IMR-90 (cell line): ENCODE measurements around the gene FGGY. TPM values are rescaled to one million over a fixed set of nuclear protein-coding genes. Genes with fewer than 3 reads are reported as not detected.
A peak's percentile ranks its signal among the peaks of the same experiment; 100 is the strongest.

Source experiments
- ATAC-seq: fragments of 200-7000 bp; cut with Tn5 transposase; 2 replicates; pipeline ENCODE4 v1.9.1; 2020; ENCODE audit warnings: low read depth, mild to moderate bottlenecking, moderate library complexity
- BruUV-seq: library from RNA; stranded (reverse); fragments of 400-500 nt; replicated peaks from 2 replicates; lab custom pipeline; 2021; lab: Mats Ljungman, UMichigan
- CTCF ChIA-PET: fragments of 300-600 bp; formaldehyde crosslinking; extraction: SDS; loops from one replicate; lab custom pipeline; 2021; ENCODE audit warnings: antibody characterized with exemption; lab: Yijun Ruan, JAX
- POLR2A ChIA-PET: fragments of 300-600 bp; sonication (Branson Sonifier 250); formaldehyde crosslinking; loops from one replicate; lab custom pipeline; 2022; ENCODE audit warnings: antibody characterized with exemption; ENCODE audit not compliant: unreplicated experiment; lab: Charles Lee
- DNase-seq: peaks from one replicate; pipeline ENCODE4 v3.0.0; 2013
- H2AFZ ChIP-seq: replicated peaks from 2 replicates; pipeline ENCODE3; 2013; ENCODE audit warnings: low read length, mild to moderate bottlenecking; ENCODE audit not compliant: poor library complexity
- H2AK5ac ChIP-seq: 2 replicates; pipeline ENCODE4 v1.6.1; 2013; ENCODE audit warnings: low read depth, low read length, inconsistent platforms
- H2AK9ac ChIP-seq: replicated peaks from 2 replicates; pipeline ENCODE3; 2013; ENCODE audit warnings: mild to moderate bottlenecking, low read depth, low read length, moderate library complexity; ENCODE audit not compliant: poor library complexity
- H2BK120ac ChIP-seq: 2 replicates; pipeline ENCODE4 v1.6.1; 2013; ENCODE audit warnings: low read depth, low read length, inconsistent platforms
- H2BK15ac ChIP-seq: 3 replicates; pipeline ENCODE4 v1.6.1; 2013; ENCODE audit warnings: low read depth, low read length, inconsistent platforms
- H2BK20ac ChIP-seq: 2 replicates; pipeline ENCODE4 v1.6.1; 2013; ENCODE audit warnings: low read depth, mild to moderate bottlenecking, inconsistent platforms, low read length, moderate library complexity
- H2BK5ac ChIP-seq: 2 replicates; pipeline ENCODE4 v1.6.1; 2013; ENCODE audit warnings: mild to moderate bottlenecking, low read depth, low read length, inconsistent platforms; ENCODE audit not compliant: poor library complexity, severe bottlenecking
- H3K14ac ChIP-seq: replicated peaks from 2 replicates; pipeline ENCODE4 v1.6.1; 2013; ENCODE audit warnings: low read depth, low read length, inconsistent platforms
- H3K18ac ChIP-seq: 2 replicates; pipeline ENCODE4 v1.6.1; 2013; ENCODE audit warnings: low read depth, low read length, control low read depth
- H3K23ac ChIP-seq: 2 replicates; pipeline ENCODE4 v1.6.1; 2013; ENCODE audit warnings: low read depth, low read length, inconsistent platforms
- H3K27ac ChIP-seq: 2 replicates; pipeline ENCODE4 v1.5.1; 2013; ENCODE audit warnings: mild to moderate bottlenecking, control low read depth, low read length; ENCODE audit not compliant: insufficient read depth
- H3K27me3 ChIP-seq: 2 replicates; pipeline ENCODE4 v1.6.1; 2013; ENCODE audit warnings: low read length; ENCODE audit not compliant: control insufficient read depth, insufficient read depth
- H3K36me3 ChIP-seq: 2 replicates; pipeline ENCODE4 v1.6.1; 2013; ENCODE audit warnings: low read length, mixed read lengths; ENCODE audit not compliant: control insufficient read depth, insufficient read depth
- H3K4ac ChIP-seq: 2 replicates; pipeline ENCODE4 v1.6.1; 2013; ENCODE audit warnings: low read depth, low read length, inconsistent platforms
- H3K4me1 ChIP-seq: 2 replicates; pipeline ENCODE4 v1.6.1; 2013; ENCODE audit warnings: low read length, mixed read lengths; ENCODE audit not compliant: control insufficient read depth, insufficient read depth
- H3K4me2 ChIP-seq: 2 replicates; pipeline ENCODE4 v1.6.1; 2013; ENCODE audit warnings: low read depth, mild to moderate bottlenecking, control low read depth, low read length, moderate library complexity
- H3K4me3 ChIP-seq: 2 replicates; pipeline ENCODE4 v1.5.1; 2013; ENCODE audit warnings: low read depth, mild to moderate bottlenecking, control low read depth, low read length, moderate library complexity; ENCODE audit not compliant: insufficient read depth
- H3K56ac ChIP-seq: 2 replicates; pipeline ENCODE4 v1.6.1; 2013; ENCODE audit warnings: low read length, inconsistent platforms; ENCODE audit not compliant: insufficient read depth; ENCODE audit errors: extremely low read depth
- H3K79me1 ChIP-seq, 2 experiments: 2 replicates each; pipeline ENCODE4 v1.6.1; 2013; ENCODE audit warnings: low read length in 2 of 2, inconsistent platforms in 1 of 2, low read depth in 1 of 2
- H3K9ac ChIP-seq: 2 replicates; pipeline ENCODE4 v1.6.1; 2013; ENCODE audit warnings: low read depth, low read length, control low read depth
- H3K9me1 ChIP-seq: 2 replicates; pipeline ENCODE4 v1.6.1; 2013; ENCODE audit warnings: low read length, inconsistent platforms; ENCODE audit not compliant: insufficient read depth
- H3K9me3 ChIP-seq: 2 replicates; pipeline ENCODE4 v1.6.1; 2013; ENCODE audit warnings: low read length; ENCODE audit not compliant: control insufficient read depth, insufficient read depth
- H4K20me1 ChIP-seq: 2 replicates; pipeline ENCODE4 v1.6.1; 2013; ENCODE audit warnings: low read length, inconsistent platforms; ENCODE audit not compliant: insufficient read depth
- H4K5ac ChIP-seq: 2 replicates; pipeline ENCODE4 v1.6.1; 2013; ENCODE audit warnings: mild to moderate bottlenecking, low read depth, low read length, control low read depth
- H4K8ac ChIP-seq, 2 experiments: 2 replicates each; pipeline ENCODE4 v1.6.1; 2013; ENCODE audit warnings: low read depth in 2 of 2, low read length in 2 of 2, control low read depth in 1 of 2, inconsistent platforms in 1 of 2
- H4K91ac ChIP-seq: 2 replicates; pipeline ENCODE4 v1.6.1; 2013; ENCODE audit warnings: low read depth, low read length, inconsistent platforms; ENCODE audit not compliant: insufficient read depth
- BHLHE40 ChIP-seq: fragments of 150-350 bp; IDR thresholded peaks from 2 replicates; pipeline ENCODE4 v1.6.1; 2016; ENCODE audit warnings: mild to moderate bottlenecking, low read depth, low read length
- CEBPB ChIP-seq: IDR thresholded peaks from 2 replicates; pipeline ENCODE4 v1.6.1; 2012; ENCODE audit warnings: low read depth, low read length, improper control_type of control experiment
- CHD1 ChIP-seq: IDR thresholded peaks from 2 replicates; pipeline ENCODE4 v1.6.1; 2012; ENCODE audit warnings: low read depth, low read length, improper control_type of control experiment
- FOS ChIP-seq: fragments of 150-350 bp; IDR thresholded peaks from 2 replicates; pipeline ENCODE4 v1.6.1; 2016; ENCODE audit warnings: low read depth, low read length
- MAFK ChIP-seq: IDR thresholded peaks from 2 replicates; pipeline ENCODE4 v1.6.1; 2012; ENCODE audit warnings: low read depth, low read length, improper control_type of control experiment
- MAZ ChIP-seq: IDR thresholded peaks from 2 replicates; pipeline ENCODE4 v1.6.1; 2012; ENCODE audit warnings: low read depth, mild to moderate bottlenecking, low read length, improper control_type of control experiment, moderate library complexity, borderline replicate concordance
- MXI1 ChIP-seq: IDR thresholded peaks from 2 replicates; pipeline ENCODE4 v1.6.1; 2012; ENCODE audit warnings: low read depth, mild to moderate bottlenecking, low read length, moderate library complexity, borderline replicate concordance
- NFE2L2 ChIP-seq: fragments of 150-350 bp; IDR thresholded peaks from 2 replicates; pipeline ENCODE4 v1.6.1; 2016; ENCODE audit warnings: low read depth, mild to moderate bottlenecking, low read length
- POLR2A ChIP-seq: IDR thresholded peaks from 2 replicates; pipeline ENCODE4 v1.6.1; 2012; ENCODE audit warnings: mild to moderate bottlenecking, low read depth, low read length
- RAD21 ChIP-seq: IDR thresholded peaks from 2 replicates; pipeline ENCODE4 v1.6.1; 2012; ENCODE audit warnings: low read length, improper control_type of control experiment
- RCOR1 ChIP-seq: IDR thresholded peaks from 2 replicates; pipeline ENCODE4 v1.6.1; 2012; ENCODE audit warnings: mild to moderate bottlenecking, low read length, improper control_type of control experiment; ENCODE audit not compliant: insufficient replicate concordance
- RFX5 ChIP-seq: IDR thresholded peaks from 2 replicates; pipeline ENCODE4 v1.8.0; 2012; ENCODE audit warnings: low read depth, mild to moderate bottlenecking, low read length, moderate library complexity
- SMC3 ChIP-seq: fragments of 150-350 bp; IDR thresholded peaks from 2 replicates; pipeline ENCODE4 v1.6.1; 2016; ENCODE audit warnings: low read depth, mild to moderate bottlenecking, antibody characterized with exemption, low read length, moderate library complexity
- WGBS, 2 experiments: methylation state at CpG; one replicate each; pipeline versions ENCODE4 v1.1.5 to v1.1.7; 2013; ENCODE audit warnings: missing lambda C conversion rate in 2 of 2; ENCODE audit not compliant: insufficient read length in 1 of 2; ENCODE audit errors: extremely low coverage in 2 of 2; 5-methylcytosine and 5-hydroxymethylcytosine counted together
- dilution Hi-C: fragments of 300-500 bp; cut with HindIII; formaldehyde crosslinking; loops from one replicate; pipeline ENCODE4 v1.14.3; 2018; ENCODE audit warnings: low sequenced_read_pairs; ENCODE audit not compliant: unreplicated experiment
- in situ Hi-C: fragments of 300-500 bp; cut with MboI; formaldehyde crosslinking; loops from 3 replicates; pipeline ENCODE4 v1.14.3; 2019; ENCODE audit warnings: low sequenced_read_pairs, inconsistent platforms, mixed read lengths
- intact Hi-C: fragments of 100-400 bp; cut with micrococcal nuclease; formaldehyde crosslinking; loops from 2 replicates; pipeline ENCODE4 v1.10.0; 2022
- polyA plus RNA-seq, 3 experiments: library from polyadenylated mRNA; depleted of rRNA; stranded (reverse); fragments of >200 nt; gene quantifications; 2 replicates each; pipeline ENCODE4 v1.2.3, GENCODE V29; 2012; ENCODE audit warnings: low replicate concordance in 1 of 3
- total RNA-seq: library from RNA; depleted of rRNA; stranded (reverse); fragments of >200 nt; gene quantifications from 2 replicates; pipeline ENCODE4 v1.2.3, GENCODE V29; 2012
- TF ChIP-seq, protein P1 (sequence below): conservative IDR thresholded peaks from 2 replicates; pipeline ENCODE4 v1.5.1; 2012; ENCODE audit warnings: mild to moderate bottlenecking, low read depth, low read length, improper control_type of control experiment
- TF ChIP-seq, protein P2 (sequence below): fragments of 150-350 bp; IDR thresholded peaks from 2 replicates; pipeline ENCODE4 v1.6.1; 2017; ENCODE audit warnings: mild to moderate bottlenecking, antibody characterized with exemption, low read length, low read depth

FGGY gene
- total and polyA plus RNA-seq, 2 of the 4 experiments (the other 2 are of a cell fraction), result 5.6 to 14.0 TPM

DNA sequence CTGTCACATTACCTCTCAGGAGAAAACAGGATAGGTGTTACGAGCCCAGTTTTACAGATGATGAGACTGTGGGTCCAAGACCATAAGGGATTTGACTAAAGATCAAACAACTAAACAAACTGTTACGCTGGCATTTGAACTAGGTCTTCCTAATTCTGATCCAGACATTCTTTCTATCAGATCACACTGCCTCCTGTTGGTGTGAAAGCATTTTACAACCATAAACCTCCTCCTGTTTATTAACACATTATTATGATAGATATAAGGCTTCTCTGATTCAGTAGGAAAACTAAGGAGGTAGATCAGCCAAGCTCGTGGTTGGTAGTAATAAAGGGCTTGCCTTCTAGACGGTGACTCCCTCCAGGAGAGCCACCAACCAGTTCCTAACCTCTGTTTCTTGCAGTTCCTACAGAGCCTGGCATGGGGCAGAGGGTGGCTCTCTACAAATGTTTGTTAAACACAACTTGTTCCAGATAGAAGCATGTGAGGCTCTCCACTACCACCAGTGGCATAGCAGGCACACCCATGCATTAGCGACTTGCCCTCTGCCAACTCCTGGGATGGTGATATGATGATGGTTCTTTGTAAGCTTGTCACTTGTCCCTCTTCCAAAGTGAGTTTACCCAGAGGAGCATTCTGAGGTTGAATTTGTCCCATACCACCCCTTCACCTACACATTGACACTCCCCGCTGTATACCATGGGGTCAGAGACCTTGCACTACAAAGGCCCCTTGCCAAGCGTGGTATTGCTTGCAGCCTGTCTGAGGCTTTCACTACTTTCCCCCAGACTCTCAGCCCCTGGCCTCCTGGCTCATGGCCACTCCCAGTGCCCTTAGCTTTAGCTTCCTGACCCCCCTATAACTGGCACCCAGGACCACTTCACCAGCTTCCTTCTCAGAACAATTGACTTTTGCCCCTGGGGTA is 421.4 kb downstream of the FGGY start:
- H3K9me3 ChIP-seq, result peaks cover 3% of the 10 kb centered on the region
- ATAC-seq (no peak), DNase-seq (no peak)
- H2BK20ac ChIP-seq, result no peak overlapping the region; the same call in 1 of the 2 replicates
- peak overlapping the region; percentile 16; the same call in 1 of the 3 replicates for H2BK15ac ChIP-seq
- CTCF ChIA-PET, result no interaction called here
- H3K4me2 ChIP-seq, result no peak overlapping the region
- H2AK5ac ChIP-seq, result no peak overlapping the region
- H3K36me3 ChIP-seq, result no peaks in the 10 kb centered on the region
- H3K14ac ChIP-seq, result no peak overlapping the region
- POLR2A ChIA-PET, result no interaction called here
- no peaks in the 10 kb centered on the region for H3K27me3 ChIP-seq
- H4K5ac ChIP-seq, result no peak overlapping the region
- no peak overlapping the region for H3K4ac ChIP-seq
- H4K91ac ChIP-seq, result no peak overlapping the region
- H4K20me1 ChIP-seq, result no peaks in the 10 kb centered on the region
- no peak overlapping the region for H3K56ac ChIP-seq
- no peak overlapping the region for H3K27ac ChIP-seq
- H4K8ac ChIP-seq, result no peak overlapping the region
- H3K23ac ChIP-seq, result no peak overlapping the region
- dilution Hi-C loops (no loop called here), intact Hi-C loops (no loop called here), in situ Hi-C loops (no loop called here)
- no peak overlapping the region for H2BK5ac ChIP-seq
- no peak overlapping the region for H3K9ac ChIP-seq
- H3K4me1 ChIP-seq, result no peaks in the 10 kb centered on the region
- H3K9me1 ChIP-seq, result no peaks in the 10 kb centered on the region
- WGBS, 2 experiments, result 83% methylated on average over 2 of the region's 7 CpGs; no CpG with 5 or more reads in 1 of the 2 experiments
- no peaks in the 10 kb centered on the region for H3K79me1 ChIP-seq
- H3K18ac ChIP-seq, result no peak overlapping the region
- H3K4me3 ChIP-seq, result no peak overlapping the region
- no TSS peak for BruUV-seq
- H2BK120ac ChIP-seq, result no peak overlapping the region
- no peak overlapping the region for H2AFZ ChIP-seq
- H2AK9ac ChIP-seq, result no peak overlapping the region
- TF ChIP-seq, protein P1, sequence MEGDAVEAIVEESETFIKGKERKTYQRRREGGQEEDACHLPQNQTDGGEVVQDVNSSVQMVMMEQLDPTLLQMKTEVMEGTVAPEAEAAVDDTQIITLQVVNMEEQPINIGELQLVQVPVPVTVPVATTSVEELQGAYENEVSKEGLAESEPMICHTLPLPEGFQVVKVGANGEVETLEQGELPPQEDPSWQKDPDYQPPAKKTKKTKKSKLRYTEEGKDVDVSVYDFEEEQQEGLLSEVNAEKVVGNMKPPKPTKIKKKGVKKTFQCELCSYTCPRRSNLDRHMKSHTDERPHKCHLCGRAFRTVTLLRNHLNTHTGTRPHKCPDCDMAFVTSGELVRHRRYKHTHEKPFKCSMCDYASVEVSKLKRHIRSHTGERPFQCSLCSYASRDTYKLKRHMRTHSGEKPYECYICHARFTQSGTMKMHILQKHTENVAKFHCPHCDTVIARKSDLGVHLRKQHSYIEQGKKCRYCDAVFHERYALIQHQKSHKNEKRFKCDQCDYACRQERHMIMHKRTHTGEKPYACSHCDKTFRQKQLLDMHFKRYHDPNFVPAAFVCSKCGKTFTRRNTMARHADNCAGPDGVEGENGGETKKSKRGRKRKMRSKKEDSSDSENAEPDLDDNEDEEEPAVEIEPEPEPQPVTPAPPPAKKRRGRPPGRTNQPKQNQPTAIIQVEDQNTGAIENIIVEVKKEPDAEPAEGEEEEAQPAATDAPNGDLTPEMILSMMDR, result peak; percentile 30; the same call in 1 of the 2 replicates
- TF ChIP-seq, protein P2, sequence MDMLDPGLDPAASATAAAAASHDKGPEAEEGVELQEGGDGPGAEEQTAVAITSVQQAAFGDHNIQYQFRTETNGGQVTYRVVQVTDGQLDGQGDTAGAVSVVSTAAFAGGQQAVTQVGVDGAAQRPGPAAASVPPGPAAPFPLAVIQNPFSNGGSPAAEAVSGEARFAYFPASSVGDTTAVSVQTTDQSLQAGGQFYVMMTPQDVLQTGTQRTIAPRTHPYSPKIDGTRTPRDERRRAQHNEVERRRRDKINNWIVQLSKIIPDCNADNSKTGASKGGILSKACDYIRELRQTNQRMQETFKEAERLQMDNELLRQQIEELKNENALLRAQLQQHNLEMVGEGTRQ, result no peak
- TF ChIP-seq MAZ (no peak), RAD21 (peak; percentile 32; the same call in 1 of the 2 replicates), CEBPB (no peak), MXI1 (no peak), RCOR1 (no peak), SMC3 (no peak), POLR2A (no peak), FOS (no peak), BHLHE40 (no peak), CHD1 (no peak), MAFK (no peak), NFE2L2 (no peak), RFX5 (no peak)
